NCI-H1417 treated with DMSO at 0.1 percent for 48 hours (cell line): Measurements from ENCODE around the gene LRRC25.

Source experiments
- DNase-seq: peaks from one replicate; lab custom pipeline; 2025; lab: John Stamatoyannopoulos, UW

LRRC25 gene

DNA sequence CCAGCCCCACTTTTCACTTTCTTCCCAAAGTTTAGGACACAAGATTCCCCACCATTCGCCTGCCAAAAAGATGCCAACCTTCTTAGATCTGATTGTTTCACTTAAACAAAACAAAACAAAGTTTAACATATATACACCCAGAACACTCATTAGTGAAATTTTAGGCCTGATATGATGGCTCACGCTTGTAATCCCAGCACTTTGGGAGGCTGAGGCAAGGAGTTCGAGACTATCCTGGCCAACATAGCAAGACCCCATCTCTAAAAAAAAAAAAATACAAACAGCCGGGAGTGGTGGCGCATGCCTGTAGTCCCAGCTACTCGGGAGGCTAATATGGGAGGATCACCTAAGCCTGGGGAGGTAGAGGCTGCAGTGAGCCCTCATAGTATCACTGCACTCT, 52.1 kb downstream of the LRRC25 start:
- no peak for DNase-seq

DNA sequence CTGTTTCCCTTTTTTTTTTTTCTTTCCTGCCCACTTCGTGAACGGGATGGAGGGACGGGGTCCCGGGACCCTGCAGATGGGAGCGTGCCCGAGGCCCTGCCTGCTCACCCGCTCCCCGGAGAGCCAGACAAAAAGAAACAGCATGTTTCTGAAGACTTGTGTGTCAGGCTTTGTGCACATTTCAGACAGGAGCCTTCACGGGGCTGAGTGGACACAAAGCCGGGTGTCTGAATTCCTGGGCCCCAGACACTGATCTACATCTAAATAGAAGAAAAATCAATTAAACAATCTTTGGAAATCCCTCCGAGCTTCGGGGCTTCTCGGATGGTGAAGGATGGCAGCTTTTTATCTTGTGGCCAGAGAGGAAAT, 52.9 kb downstream of the LRRC25 start:
- DNase-seq: no peak

DNA sequence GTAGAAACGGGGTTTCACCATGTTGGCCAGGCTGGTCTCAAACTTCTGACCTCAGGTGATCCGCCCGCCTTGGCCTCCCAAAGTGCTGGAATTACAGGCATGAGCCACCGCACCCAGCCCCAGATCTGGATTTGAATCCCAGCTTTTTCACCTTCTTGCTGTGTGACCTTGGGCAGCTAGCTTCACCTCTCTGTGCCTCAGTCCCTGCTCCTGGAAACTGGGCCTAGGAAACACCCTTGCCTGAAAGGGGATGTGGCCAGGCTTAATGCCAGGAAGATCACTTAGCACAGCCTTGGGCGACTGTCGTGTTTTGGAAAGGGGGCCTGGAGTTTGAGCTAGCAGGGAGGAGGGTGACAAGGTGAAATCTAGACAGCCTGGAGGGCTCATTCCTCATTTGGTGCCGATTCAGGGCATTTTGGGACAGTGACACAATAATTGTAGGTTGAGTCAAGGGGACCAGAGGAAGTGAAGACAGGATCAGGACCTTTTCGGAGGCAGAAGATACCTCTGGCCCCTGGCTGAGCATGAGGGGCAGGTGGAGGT, 55.3 kb downstream of the LRRC25 start:
- DNase-seq: no peak
